Effector memory CD4-positive, alpha-beta T cell (primary cell): ENCODE measurements around the gene PRDM9.
"Not testable (repeated sequence)": the region's sequence is repeated elsewhere in the genome, so short reads cannot be mapped to it uniquely, and the experiment has no call there.

Experiments used
- DNase-seq, 3 donors: peaks; one replicate each; pipeline ENCODE4 v3.0.0-alpha.2; 2020
- H3K27ac ChIP-seq: 2 replicates; pipeline ENCODE4 v1.7.0; 2013; ENCODE audit warnings: mild to moderate bottlenecking, low read length, moderate library complexity; ENCODE audit not compliant: insufficient read depth, poor library complexity, severe bottlenecking
- H3K27me3 ChIP-seq: replicated peaks from 2 replicates; pipeline ENCODE4 v1.7.0; 2013; ENCODE audit warnings: mild to moderate bottlenecking, low read length; ENCODE audit not compliant: insufficient read depth, control insufficient read depth, poor library complexity, severe bottlenecking
- H3K36me3 ChIP-seq: 2 replicates; pipeline ENCODE4 v1.7.0; 2013; ENCODE audit warnings: mild to moderate bottlenecking, low read length, moderate library complexity; ENCODE audit not compliant: control insufficient read depth, insufficient read depth
- H3K4me1 ChIP-seq: 2 replicates; pipeline ENCODE4 v1.7.0; 2013; ENCODE audit warnings: low read length, mild to moderate bottlenecking; ENCODE audit not compliant: control insufficient read depth, insufficient read depth, poor library complexity, severe bottlenecking
- H3K4me3 ChIP-seq: 2 replicates; pipeline ENCODE4 v1.7.0; 2013; ENCODE audit warnings: low read length, low read depth, mild to moderate bottlenecking; ENCODE audit not compliant: insufficient read depth, poor library complexity, severe bottlenecking
- H3K9me3 ChIP-seq: 2 replicates; pipeline ENCODE4 v1.7.0; 2013; ENCODE audit warnings: mild to moderate bottlenecking, low read length, moderate library complexity; ENCODE audit not compliant: control insufficient read depth

Gene PRDM9

DNA sequence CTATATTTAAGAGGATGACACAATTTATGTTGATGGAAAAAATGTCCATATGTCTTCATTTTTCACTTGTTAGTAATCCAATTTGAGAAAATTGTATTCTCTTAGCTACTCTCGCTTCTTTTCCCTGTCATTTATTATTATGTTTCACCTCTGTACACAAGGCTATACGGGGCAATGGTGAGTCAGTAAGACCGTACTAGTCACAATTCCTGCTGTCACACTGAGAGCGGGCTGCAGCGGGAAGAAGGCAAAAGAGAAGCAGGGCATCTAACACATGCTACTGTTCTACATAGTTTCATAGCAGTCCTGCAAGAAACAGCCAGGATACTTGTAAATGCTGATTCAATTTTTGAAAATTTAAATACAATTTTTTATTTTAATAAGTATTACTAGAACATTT lies 23.3 kb upstream of the PRDM9 start:
- Histone ChIP-seq H3K36me3 (no peaks in the 10 kb centered on the region), H3K27me3 (no peaks in the 10 kb centered on the region), H3K4me1 (no peaks in the 10 kb centered on the region), H3K27ac (no peak overlapping the region), H3K9me3 (no peaks in the 10 kb centered on the region), H3K4me3 (no peak overlapping the region)
- no peak for DNase-seq

DNA sequence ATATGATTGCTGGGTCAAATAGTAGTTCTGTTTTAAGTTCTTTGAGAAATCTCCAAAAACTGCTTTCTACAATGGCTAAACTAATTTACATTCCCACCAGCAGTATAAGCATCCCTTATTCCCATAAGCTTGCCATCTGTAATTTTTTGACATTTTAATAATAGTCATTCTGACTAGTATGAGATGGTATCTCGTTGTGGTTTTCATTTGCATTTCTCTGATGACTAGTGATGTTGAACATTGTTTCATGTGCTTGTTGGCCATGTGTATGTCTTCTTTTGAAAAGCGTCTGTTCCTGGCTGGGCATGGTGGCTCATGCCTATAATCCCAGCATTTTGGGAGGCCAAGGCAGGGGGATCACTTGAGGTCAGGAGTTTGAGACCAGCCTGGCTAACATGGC lies 21.2 kb upstream of the PRDM9 start:
- H3K4me1 ChIP-seq, DNase-seq, H3K27me3 ChIP-seq, H3K9me3 ChIP-seq, H3K36me3 ChIP-seq, H3K4me3 ChIP-seq, H3K27ac ChIP-seq: not testable (repeated sequence)

DNA sequence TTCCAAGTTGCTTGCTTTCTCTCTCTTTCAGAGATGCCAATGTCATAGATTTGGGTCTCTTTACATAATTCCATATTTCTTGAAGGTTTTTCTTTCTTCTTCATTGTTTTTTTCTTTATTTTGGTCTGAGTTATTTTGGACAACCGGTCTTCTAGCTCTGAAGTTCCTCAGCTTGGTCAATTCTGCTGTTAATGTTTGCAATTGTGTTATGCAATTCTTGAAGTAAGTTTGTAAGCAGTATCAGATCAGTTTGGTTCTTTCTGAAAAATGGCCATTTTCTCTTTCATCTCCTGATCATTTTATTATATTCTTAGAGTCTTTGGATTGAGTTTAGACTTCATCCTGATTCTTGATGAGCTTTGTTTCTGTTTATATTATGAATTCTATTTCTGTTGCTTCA lies 16.4 kb upstream of the PRDM9 start:
- Histone ChIP-seq H3K36me3 (no peaks in the 10 kb centered on the region), H3K27me3 (no peaks in the 10 kb centered on the region), H3K4me1 (no peaks in the 10 kb centered on the region), H3K4me3 (no peak overlapping the region), H3K9me3 (no peaks in the 10 kb centered on the region), H3K27ac (no peak overlapping the region)
- DNase-seq = no peak

DNA sequence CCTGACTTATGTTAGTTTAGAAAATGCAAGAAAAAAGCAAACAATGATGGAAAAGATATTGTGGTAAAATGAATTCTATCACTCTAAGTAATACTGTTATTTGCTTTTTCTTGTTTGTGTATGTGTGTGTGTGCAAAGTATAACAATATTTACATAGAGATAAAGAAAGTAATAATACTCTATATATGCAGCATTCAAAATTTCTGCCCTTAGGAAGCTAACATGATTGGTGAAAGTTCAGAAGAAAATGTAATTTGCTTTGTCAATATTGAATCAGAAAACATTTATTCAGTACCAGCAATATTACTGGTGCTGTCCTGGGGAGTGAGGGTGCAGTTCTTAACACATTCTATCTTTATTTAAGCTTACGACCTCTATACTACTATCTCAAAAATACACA lies 12.9 kb upstream of the PRDM9 start:
- H3K4me3 ChIP-seq = no peak overlapping the region
- no peaks in the 10 kb centered on the region for H3K27me3 ChIP-seq
- H3K36me3 ChIP-seq = no peaks in the 10 kb centered on the region

DNA sequence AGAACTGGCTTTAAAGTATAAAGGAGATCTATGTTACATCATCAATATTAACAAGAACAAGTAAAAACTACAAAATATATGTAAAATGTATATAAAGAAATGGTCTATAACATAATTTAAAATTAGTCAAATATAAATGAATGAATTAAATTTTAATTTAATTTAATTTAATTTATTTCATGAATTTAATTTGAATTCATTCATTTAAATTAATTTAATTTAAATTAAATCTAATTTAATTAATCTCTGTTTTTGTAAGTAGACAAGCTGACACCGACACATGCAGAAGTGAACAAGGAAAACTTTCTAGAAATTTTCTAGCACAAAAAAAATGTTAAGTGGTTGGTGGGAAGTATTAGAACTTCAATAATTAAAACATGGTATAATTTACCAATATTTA lies 10.8 kb upstream of the PRDM9 start:
- no peak overlapping the region for H3K4me3 ChIP-seq
- no peaks in the 10 kb centered on the region for H3K4me1 ChIP-seq
- no peaks in the 10 kb centered on the region for H3K9me3 ChIP-seq
- H3K36me3 ChIP-seq = no peaks in the 10 kb centered on the region
- H3K27me3 ChIP-seq = no peaks in the 10 kb centered on the region
- DNase-seq = no peak
- no peak overlapping the region for H3K27ac ChIP-seq

More for the DNA sequence above, 12.9 kb upstream of the PRDM9 start:
- DNase-seq = no peak
- H3K27ac ChIP-seq = no peak overlapping the region
- H3K4me1 ChIP-seq = no peaks in the 10 kb centered on the region
- H3K9me3 ChIP-seq = no peaks in the 10 kb centered on the region

DNA sequence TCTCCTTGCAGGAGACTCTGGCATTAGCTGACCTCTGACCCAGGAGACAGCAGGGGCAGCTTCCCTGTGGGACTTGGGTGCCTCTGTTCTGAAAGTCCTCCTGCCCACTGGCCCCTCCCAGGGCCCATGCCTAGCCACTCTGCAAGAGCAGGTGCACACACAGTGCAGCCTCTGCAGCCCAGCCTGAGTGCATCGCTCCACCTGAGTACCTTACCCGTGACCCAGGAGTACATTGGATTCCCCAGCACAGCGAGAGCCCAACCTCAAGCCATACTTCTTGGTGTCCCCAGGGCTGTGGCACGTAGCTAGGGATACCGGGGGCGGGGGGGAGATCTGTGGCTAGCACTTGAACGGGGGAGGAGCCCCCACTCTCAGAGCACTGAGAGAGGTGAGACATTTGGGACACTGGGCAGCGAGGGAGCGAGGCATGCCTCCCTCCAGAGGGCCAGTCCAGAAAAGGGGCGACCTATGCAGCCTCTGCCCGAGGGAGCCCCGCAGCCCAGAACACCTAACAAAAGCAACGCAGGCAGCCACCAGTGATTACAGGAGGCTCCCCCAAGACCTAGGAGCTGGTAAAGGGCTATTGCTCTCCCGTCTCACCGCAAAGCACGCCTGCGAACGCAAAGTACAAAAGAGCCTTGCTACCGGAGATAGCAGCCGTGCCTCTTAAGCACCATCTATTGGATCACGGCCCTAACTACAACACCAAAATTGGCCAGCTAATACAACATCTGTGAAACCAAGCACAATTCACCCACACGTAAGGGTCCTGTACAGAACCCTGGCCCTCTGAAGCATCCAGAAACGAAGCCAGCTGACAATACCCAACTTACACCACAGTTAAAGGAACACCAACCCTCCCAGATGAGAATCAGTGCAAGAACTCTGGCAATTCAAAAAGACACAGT lies 826 bp upstream of the PRDM9 start:
- Histone ChIP-seq H3K36me3 (no peaks in the 10 kb centered on the region), H3K27me3 (no peaks in the 10 kb centered on the region), H3K27ac (no peak overlapping the region), H3K4me3 (no peak overlapping the region), H3K9me3 (no peaks in the 10 kb centered on the region), H3K4me1 (no peaks in the 10 kb centered on the region)
- no peak for DNase-seq

DNA sequence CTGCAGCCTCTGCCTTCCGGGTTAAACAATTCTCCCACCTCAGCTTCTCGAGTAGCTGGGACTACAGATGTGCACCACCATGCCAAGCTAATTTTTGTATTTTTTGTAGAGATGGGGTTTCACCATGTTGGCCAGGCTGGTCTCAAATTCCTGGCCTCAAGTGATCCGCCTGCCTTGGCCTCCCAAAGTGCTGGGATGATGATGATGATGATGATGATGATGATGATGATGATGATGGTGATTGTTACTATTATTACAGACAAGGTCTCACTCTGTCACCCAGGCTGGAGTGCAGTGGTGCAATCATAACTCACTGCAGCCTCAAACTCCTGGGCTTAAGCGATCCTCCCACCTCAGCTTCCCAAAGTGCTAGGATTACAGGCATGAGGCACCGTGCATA lies 3.0 kb downstream of the PRDM9 start:
- not testable (repeated sequence) for H3K9me3 ChIP-seq, H3K4me3 ChIP-seq, H3K4me1 ChIP-seq, DNase-seq, H3K36me3 ChIP-seq, H3K27ac ChIP-seq, H3K27me3 ChIP-seq

DNA sequence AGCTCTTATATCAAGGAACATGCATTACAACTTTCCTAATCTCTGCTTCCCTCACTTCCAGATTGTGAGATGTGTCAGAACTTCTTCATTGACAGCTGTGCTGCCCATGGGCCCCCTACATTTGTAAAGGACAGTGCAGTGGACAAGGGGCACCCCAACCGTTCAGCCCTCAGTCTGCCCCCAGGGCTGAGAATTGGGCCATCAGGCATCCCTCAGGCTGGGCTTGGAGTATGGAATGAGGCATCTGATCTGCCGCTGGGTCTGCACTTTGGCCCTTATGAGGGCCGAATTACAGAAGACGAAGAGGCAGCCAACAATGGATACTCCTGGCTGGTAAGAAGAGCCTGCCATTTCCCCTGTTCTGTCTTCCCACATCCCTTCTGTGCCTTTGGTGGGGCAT lies 15.1 kb downstream of the PRDM9 start:
- no peak for DNase-seq
- Histone ChIP-seq H3K36me3 (no peaks in the 10 kb centered on the region), H3K4me1 (no peaks in the 10 kb centered on the region), H3K4me3 (no peak overlapping the region), H3K9me3 (no peaks in the 10 kb centered on the region), H3K27ac (no peak overlapping the region), H3K27me3 (no peaks in the 10 kb centered on the region)

DNA sequence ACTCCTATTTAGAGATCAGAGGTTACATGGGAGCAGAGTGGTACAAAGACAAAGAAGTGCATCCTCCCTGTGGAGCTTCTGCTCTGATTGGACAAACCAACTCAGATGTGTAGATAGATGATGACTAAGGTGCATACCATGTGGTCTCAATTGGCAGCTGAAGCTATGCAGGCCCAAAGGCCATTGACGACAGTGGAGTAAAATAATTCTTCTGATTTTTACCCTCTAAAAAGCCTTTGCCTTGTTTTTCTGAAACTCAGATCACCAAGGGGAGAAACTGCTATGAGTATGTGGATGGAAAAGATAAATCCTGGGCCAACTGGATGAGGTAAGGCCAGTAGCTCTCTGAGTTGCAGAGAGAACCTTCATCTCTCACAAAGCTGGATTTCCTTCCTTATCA lies 15.6 kb downstream of the PRDM9 start:
- Histone ChIP-seq H3K4me3 (no peak overlapping the region), H3K27ac (no peak overlapping the region), H3K27me3 (no peaks in the 10 kb centered on the region), H3K36me3 (no peaks in the 10 kb centered on the region), H3K4me1 (no peaks in the 10 kb centered on the region), H3K9me3 (no peaks in the 10 kb centered on the region)
- DNase-seq = no peak

DNA sequence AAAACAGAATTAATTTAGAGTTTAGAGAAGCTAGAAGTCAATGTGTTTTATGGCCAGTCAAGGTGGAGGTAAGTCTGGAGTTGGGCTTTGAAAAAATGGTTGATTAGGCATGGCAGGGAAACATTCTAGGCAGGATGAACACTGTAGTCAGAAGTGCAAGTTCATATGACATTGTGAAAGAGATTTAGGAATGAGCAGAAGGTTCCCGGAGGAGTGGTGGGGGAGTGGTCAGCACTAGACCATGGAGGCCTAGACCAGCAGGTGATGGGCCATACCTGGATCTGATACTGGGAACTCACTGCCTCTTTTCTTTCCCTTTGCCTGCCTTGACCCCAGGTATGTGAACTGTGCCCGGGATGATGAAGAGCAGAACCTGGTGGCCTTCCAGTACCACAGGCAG lies 16.6 kb downstream of the PRDM9 start:
- H3K4me3 ChIP-seq = no peak overlapping the region
- H3K4me1 ChIP-seq = no peaks in the 10 kb centered on the region
- no peaks in the 10 kb centered on the region for H3K9me3 ChIP-seq
- H3K36me3 ChIP-seq = no peaks in the 10 kb centered on the region
- no peak overlapping the region for H3K27ac ChIP-seq
- DNase-seq = no peak
- no peaks in the 10 kb centered on the region for H3K27me3 ChIP-seq
